Measurements from ENCODE around the gene SHANK1. TPM values are rescaled to one million over a fixed set of nuclear protein-coding genes. Genes with fewer than 3 reads are reported as not detected.

SHANK1 gene
- total RNA-seq, 2 experiments from 2014 or later: 0.04 to 0.12 TPM

DNA sequence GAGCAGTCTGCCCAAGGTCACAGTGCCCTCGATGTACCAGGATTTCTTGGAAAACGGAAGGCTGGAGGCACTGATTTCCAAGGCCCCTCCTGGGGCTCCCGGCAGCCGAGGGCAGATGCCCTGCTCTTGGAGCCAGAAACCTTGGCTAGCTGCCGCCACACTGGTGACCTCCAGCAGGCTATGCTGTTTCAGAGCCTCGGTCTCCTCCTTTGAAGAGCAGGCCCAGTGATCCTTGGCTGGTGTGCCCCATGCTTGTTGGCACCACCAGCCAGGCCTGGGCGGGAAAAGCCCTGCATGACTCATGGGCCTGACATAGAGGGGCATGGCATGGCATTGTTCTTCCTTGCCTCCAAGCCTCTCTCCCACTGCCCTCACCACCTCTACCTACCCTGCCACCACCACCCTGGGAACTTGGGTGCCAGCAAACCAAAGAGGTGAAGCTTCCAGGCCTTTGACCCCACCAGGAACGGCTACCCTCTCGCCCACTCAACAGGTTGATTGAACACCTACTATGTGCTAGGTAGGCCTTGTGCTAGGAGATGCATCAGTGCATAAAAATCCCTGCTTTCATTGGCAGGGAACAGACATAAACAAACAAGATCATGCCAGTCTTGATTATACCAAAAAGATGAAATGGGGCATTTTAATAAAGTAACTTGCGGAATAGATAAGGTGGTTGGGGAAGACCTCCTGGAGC, 2.0 kb upstream of the SHANK1 start:
- H3K27ac Mint-ChIP-seq: no peak overlapping the region
- H3K36me3 Mint-ChIP-seq: peaks cover 6% of the 10 kb centered on the region
- no peak for DNase-seq
- peaks cover 25% of the 10 kb centered on the region for H3K4me1 Mint-ChIP-seq
- H3K27me3 Mint-ChIP-seq: peaks cover 40% of the 10 kb centered on the region
- H3K9me3 Mint-ChIP-seq: no peaks in the 10 kb centered on the region
- no peak overlapping the region for H3K4me3 Mint-ChIP-seq

DNA sequence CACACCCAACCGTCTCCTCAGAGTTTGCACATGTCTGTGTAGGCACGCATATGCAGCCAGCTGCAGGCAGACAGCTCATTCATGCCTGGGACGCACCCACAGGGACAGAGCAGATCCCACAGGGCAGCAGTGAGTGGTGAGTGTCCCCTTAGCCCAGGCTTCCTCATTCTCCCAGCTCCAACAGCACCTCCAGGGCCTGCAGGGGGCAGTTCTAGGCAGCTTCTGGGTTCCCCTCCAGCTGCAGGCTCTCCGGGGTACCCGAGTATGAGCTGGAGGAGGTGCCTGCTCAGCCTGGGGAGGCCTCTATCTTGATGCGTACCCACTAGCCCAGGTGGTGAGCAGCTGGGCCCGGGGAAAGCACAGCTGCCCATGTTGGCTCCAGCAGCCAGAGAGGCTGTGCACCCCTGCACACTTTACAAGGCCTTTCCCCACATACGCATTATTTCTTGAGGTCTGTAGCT, 1.3 kb upstream of the SHANK1 start:
- Mint-ChIP-seq H3K4me1 (peaks cover 20% of the 10 kb centered on the region), H3K27me3 (peaks cover 40% of the 10 kb centered on the region), H3K9me3 (no peaks in the 10 kb centered on the region), H3K4me3 (no peak overlapping the region), H3K27ac (no peak overlapping the region), H3K36me3 (no peaks in the 10 kb centered on the region)
- DNase-seq: no peak

DNA sequence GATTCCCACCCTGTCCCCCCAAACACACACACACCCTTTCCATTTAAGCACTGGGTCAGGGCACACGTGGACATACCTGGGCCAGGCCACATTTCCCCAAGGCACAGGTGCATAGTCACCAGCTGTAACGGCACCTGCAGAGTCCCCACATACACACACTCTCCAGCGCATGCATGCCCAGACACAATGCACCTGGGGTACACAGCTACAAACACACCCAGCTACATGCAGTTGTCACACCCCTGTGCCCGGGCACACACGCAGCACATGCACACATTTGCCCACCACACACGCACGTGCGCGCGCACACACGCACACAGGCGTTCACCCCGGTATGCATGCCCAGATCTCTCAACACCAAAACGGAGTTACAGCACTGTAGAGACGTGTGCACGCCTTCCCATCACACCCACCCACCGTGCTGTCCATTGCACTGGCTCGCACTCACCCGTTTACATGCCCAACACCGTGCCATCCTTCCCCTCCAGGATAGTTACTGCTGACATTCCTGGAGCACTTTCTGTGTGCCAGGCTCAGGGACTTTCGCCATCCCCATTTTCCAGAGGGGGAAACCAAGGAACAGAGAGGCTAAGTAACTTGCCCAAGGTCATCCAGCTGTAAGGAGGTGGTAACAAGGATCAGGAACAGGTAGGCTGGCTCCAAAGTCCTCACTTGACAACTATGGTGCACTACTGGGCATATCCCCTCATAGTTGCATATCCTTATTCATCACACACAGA, 749 bp upstream of the SHANK1 start:
- H3K4me3 Mint-ChIP-seq: peak overlapping the region; percentile 38
- H3K27me3 Mint-ChIP-seq: peaks cover 40% of the 10 kb centered on the region
- no peaks in the 10 kb centered on the region for H3K9me3 Mint-ChIP-seq
- no peaks in the 10 kb centered on the region for H3K36me3 Mint-ChIP-seq
- no peak overlapping the region for H3K27ac Mint-ChIP-seq
- H3K4me1 Mint-ChIP-seq: peaks cover 20% of the 10 kb centered on the region
- DNase-seq: no peak

DNA sequence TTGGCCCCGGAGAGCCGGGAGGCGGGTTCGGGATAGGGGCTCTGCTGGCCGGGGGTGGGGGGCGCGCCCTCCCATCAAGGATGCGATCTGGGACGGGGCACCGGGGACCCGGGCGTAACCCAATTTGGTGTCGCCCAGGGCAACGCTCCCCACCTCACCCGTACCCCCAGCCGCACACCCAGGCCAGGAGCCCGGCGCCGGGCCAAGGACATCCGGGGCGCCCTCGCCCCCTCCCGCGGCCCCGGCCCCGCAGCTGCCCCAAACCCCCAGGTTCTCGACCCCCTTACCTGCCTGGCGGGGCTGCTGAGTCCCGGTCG, 525 bp downstream of the SHANK1 start:
- Mint-ChIP-seq H3K27me3 (peaks cover 40% of the 10 kb centered on the region), H3K4me3 (no peak overlapping the region), H3K9me3 (no peaks in the 10 kb centered on the region), H3K27ac (no peak overlapping the region), H3K4me1 (peaks cover 19% of the 10 kb centered on the region), H3K36me3 (no peaks in the 10 kb centered on the region)
- DNase-seq: no peak

DNA sequence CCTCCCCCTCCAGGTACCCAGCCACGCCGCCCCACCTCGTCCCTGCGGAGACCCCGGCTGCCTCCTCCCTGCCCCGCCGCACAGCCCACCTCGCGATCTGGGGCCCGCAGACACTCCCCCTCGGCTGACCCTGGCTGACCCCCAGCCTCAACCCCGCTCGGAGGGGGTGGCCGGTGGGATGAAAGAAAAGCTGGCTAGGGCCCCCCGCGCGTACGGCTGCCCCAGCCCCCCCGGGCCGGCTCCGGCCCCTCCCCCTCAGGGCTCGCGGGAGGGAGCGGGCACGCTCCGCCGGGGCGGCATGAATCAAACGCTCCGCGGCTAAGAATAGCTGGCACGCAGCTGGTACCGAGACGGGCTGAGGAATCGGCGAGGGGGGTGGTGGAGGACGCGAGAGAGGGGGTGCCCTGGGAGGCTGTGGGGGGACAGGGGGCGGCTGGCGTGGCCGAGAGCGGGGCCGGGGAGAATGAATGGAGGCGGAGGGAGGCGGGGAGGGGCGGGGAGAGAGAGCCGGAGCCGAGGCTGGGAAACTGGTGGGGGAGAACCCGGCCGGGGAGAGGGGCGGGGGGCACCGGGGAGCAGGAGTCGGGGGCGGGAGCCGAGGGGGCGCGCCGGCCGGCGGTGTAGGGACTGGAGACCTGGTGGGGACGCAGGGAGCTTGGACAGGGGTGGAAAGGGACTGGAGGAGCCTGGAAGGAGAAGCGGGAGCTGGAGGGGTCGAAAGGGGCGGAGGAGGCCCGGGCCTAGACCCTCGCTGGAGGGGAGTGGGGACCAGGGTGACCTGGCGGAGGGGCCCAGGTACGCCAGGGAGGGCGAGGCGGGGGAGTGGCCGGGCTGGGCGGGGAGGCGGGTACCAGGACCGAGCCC, 1.1 kb downstream of the SHANK1 start:
- H3K4me3 Mint-ChIP-seq: peak overlapping the region; percentile 65
- no peak overlapping the region for H3K27ac Mint-ChIP-seq
- DNase-seq: no peak
- peaks cover 36% of the 10 kb centered on the region for H3K27me3 Mint-ChIP-seq
- H3K9me3 Mint-ChIP-seq: no peaks in the 10 kb centered on the region
- H3K36me3 Mint-ChIP-seq: no peaks in the 10 kb centered on the region
- peaks cover 20% of the 10 kb centered on the region for H3K4me1 Mint-ChIP-seq

DNA sequence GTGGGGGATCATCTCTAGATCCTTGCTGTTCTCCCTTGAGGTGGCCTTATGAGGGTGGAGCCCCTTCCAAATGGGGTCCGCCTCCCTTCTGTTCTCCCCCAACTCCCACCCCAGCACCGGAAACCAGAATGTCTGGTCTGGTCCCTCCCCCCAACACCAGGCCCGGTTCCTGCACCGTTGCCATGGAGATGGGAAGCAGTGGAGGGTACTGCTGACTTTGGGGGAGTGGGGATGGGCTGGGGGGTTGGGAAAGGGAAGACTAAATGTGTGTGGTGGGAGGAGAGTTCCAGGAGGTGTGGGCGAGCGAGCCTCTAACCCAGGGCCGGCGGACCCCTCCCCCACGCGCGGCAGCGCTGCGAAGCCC, 1.7 kb downstream of the SHANK1 start:
- peaks cover 26% of the 10 kb centered on the region for H3K4me1 Mint-ChIP-seq
- H3K4me3 Mint-ChIP-seq: no peak overlapping the region
- no peaks in the 10 kb centered on the region for H3K9me3 Mint-ChIP-seq
- no peak for DNase-seq
- H3K27ac Mint-ChIP-seq: no peak overlapping the region
- peaks cover 30% of the 10 kb centered on the region for H3K27me3 Mint-ChIP-seq
- no peaks in the 10 kb centered on the region for H3K36me3 Mint-ChIP-seq

DNA sequence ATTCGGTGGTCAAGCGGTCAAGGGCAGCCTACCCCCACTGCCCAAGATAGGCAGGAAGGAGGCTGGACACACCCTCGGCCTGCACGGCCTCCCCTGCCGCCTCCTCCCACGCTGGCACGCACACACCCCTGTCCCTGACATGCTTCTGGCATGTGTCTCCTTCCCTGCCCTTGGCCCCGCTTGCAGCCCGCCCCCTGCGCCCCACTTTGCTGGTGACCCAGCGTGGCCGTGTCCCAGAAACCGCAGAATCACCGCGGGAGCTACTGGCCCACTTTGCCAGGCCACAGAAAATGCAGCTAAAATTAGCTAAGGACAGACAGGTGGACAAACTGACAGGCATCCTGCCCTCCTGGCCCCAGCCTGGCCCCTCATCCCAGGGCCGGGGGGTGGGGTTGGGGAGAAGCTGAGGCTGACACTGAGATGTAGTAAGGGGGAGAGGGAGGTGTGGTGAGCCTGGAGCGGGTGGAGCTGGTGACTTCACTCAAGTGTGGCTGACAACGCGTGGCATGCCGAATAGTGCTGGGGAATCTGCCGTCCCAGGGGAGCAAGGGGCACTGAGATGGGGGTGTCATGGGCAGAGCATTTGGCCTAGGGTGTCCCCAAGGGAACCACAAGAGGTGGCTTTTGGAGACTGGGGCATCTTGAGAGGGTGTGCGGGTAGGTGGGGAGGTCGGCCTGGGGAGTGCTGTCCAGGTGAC, 2.4 kb downstream of the SHANK1 start:
- Mint-ChIP-seq H3K4me3 (peak overlapping the region; percentile 6), H3K36me3 (no peaks in the 10 kb centered on the region), H3K27ac (no peak overlapping the region), H3K4me1 (peaks cover 33% of the 10 kb centered on the region), H3K27me3 (peaks cover 28% of the 10 kb centered on the region), H3K9me3 (no peaks in the 10 kb centered on the region)
- no peak for DNase-seq

DNA sequence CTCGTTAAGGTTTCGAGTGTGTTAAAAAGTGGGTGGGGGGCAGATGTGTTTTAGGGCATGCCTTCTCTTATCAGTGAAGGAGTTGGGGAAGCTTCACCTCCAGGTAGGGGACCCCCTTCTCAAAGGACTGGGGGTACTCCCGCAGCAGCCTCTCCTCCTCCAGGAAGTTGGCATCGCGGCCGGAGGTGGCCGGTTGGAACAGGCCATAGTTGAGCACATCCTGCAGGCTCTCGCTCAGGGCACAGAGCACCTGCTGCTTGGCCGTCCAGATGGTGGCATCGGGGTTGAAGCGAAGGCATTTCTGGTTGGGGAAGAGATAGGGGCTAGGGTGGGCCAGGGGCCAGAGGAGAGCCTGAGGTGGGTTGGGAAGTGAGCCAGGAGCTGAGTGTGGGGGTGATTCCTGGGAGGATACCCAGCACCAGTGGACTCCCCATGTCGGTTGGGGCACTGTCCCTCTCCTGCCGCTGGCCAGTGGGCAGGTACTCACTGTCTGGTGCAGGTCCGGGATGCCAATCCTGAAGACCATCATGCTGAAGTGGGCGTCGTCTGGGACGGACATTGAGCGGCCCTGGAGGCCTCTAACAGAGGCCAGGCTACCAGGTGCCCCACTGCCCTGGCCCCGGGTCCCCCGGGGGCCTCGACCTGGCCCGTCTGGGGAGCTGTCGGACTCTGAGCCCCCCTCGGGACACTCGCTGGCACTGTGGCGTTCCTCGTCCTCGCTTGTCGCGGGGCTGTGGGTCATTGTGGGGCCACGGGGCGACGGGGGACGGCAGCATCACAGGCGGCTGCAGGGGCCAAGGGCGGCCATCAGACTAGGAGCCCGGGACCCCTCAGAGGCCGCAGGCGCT, 3.2 kb downstream of the SHANK1 start:
- Mint-ChIP-seq H3K4me3 (no peak overlapping the region), H3K4me1 (peaks cover 33% of the 10 kb centered on the region), H3K27me3 (peaks cover 22% of the 10 kb centered on the region), H3K9me3 (no peaks in the 10 kb centered on the region), H3K36me3 (no peaks in the 10 kb centered on the region), H3K27ac (no peak overlapping the region)
- DNase-seq: no peak

DNA sequence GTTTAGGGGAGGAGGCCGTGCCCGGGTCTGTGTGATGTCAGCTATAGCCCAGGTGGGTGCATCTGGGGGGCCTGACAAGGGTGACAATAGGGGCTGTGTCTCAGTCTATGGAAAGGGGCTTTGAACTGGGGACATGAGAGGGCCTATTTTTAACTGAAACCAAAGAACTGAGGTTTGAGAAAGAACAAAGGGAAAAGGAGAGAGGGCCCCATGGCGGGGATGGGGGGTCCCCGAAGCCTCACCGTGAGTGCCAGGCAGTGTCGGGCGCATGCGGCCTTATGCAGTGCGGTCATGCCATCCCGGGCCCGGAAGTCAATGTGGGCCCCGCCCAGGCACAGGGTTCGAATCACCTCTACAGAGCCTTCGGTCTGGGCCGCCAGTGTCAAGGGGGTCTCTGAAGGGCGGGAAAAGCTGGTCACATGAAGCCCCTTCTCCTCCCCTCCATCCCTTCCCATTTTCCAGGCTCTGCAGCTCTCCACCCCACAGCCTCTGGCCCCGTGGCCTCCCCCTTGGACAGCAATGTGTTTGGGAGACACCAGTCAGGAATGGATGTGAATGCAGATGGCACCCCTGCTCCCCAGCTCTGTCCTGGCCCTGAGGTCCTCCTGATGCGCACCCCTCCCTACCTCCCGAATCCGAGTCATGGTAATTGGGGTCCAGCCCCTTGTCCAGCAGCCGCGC, 5.9 kb downstream of the SHANK1 start:
- peaks cover 13% of the 10 kb centered on the region for H3K27me3 Mint-ChIP-seq
- no peaks in the 10 kb centered on the region for H3K9me3 Mint-ChIP-seq
- H3K36me3 Mint-ChIP-seq: no peaks in the 10 kb centered on the region
- peak overlapping the region; percentile 40 for H3K27ac Mint-ChIP-seq
- H3K4me3 Mint-ChIP-seq: no peak overlapping the region
- peaks cover 25% of the 10 kb centered on the region for H3K4me1 Mint-ChIP-seq
- DNase-seq: no peak

DNA sequence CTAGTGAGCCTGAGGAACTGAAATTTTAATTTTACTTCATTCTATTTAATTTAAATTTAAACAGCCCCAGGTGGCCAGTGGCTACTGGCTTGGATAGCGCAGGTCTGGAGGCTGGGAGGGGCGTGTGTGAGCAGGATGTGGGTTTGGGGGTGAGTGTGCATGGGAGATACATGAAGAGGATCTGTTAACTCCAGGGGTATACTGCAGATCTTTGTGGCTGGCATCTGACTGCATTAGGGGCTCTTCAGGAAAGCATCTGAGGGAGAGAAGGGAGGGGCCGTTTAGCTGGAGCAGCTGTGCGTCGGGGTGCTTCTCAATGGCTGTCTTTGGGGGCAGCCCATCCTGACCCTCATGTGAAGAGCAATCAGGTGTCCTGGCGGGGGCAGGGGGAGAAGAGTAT, 6.8 kb downstream of the SHANK1 start:
- no peaks in the 10 kb centered on the region for H3K36me3 Mint-ChIP-seq
- no peaks in the 10 kb centered on the region for H3K9me3 Mint-ChIP-seq
- peaks cover 11% of the 10 kb centered on the region for H3K27me3 Mint-ChIP-seq
- no peak overlapping the region for H3K4me3 Mint-ChIP-seq
- H3K27ac Mint-ChIP-seq: peak overlapping the region; percentile 7
- DNase-seq: no peak
- peaks cover 25% of the 10 kb centered on the region for H3K4me1 Mint-ChIP-seq

DNA sequence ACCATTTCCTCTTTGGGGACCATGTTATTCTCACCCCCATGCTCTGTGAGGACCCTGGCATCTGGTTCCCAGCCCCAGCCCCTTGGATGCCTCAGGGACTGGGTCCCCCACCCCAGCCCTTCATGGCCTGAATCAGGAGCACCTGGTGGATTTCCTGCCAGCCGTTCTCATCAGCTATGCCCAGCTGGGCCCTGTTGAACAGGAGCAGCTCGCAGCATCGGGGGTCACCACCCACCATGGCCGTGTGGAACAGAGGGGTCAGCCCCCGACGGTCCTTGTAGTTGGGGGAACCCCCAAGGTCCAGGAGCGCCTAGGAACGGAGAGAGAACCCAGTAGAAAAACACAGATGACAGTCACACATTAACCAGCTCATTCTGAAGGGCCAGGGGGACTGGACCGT, 7.8 kb downstream of the SHANK1 start:
- no peak overlapping the region for H3K4me3 Mint-ChIP-seq
- H3K36me3 Mint-ChIP-seq: no peaks in the 10 kb centered on the region

DNA sequence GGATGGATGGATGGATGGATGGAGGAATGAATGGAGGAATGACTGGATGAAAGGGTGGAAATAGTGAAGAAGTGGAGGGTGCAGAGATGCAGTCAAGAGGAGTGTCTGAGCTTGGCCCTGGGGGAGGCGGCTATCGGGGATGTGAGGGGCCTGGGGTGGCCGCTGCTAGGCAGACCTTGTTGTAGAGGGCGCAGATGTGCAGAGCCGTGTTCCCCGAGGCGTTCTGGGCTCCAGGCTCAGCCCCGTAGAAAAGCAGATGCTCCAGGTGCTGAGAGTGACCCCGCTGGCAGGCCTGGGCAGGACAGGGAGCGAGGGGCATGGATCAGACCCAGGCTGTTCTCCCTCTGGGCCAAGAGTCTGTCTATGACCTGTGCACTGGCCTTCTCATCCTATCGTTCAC, 8.4 kb downstream of the SHANK1 start:
- Mint-ChIP-seq H3K27me3 (peaks cover 3% of the 10 kb centered on the region), H3K4me3 (no peak overlapping the region), H3K9me3 (no peaks in the 10 kb centered on the region), H3K36me3 (no peaks in the 10 kb centered on the region), H3K27ac (no peak overlapping the region), H3K4me1 (peaks cover 22% of the 10 kb centered on the region)
- DNase-seq: no peak

More for the DNA sequence above, 7.8 kb downstream of the SHANK1 start:
- Mint-ChIP-seq H3K9me3 (no peaks in the 10 kb centered on the region), H3K27me3 (peaks cover 3% of the 10 kb centered on the region), H3K27ac (no peak overlapping the region), H3K4me1 (peaks cover 22% of the 10 kb centered on the region)
- DNase-seq: no peak

DNA sequence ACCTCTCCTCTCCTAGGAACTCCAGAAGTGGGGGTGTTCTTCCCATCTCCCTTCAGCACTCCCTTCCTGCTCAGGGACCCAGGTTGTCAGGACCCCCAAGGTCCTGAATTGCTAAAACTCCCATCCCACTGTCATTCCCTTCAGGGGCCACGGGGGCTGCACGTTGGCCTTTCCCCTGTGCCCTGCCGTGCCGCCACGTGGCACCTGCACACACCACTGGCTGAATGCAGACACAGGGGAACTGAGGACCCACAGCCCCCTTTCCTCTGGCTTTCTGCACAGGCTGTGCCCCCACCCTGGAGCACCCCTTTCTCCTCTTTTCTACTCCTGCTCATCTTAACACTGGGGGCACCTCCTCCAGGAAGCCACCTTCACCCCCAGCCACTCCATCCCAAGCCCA, 9.0 kb downstream of the SHANK1 start:
- H3K36me3 Mint-ChIP-seq: no peaks in the 10 kb centered on the region
- no peak for DNase-seq
- H3K27me3 Mint-ChIP-seq: peaks cover 3% of the 10 kb centered on the region
- H3K9me3 Mint-ChIP-seq: no peaks in the 10 kb centered on the region
- H3K27ac Mint-ChIP-seq: peak overlapping the region; percentile 72
- H3K4me3 Mint-ChIP-seq: no peak overlapping the region
- H3K4me1 Mint-ChIP-seq: peaks cover 23% of the 10 kb centered on the region

DNA sequence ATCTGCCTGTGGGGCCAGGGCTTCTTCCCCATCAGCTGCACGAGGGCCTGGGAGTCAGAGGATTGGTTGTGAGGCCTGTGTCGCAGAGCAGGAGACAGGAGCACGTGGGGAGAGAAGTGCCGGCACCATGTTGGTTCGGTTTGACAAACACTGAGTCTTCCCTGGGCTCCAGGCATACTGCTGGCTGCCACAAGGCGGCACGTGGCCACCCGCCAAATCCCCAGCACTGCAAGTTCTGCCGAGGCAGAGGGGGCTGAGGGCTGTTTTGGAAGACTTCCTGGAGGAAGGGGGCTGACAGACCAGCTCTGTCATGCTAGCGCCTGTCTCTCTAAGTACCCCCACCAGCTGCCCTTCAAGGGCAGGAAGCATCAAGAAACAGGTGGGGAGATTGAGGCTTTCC, 9.5 kb downstream of the SHANK1 start:
- Mint-ChIP-seq H3K27me3 (peaks cover 3% of the 10 kb centered on the region), H3K4me1 (peaks cover 26% of the 10 kb centered on the region), H3K4me3 (no peak overlapping the region), H3K36me3 (no peaks in the 10 kb centered on the region), H3K27ac (no peak overlapping the region), H3K9me3 (no peaks in the 10 kb centered on the region)
- DNase-seq: no peak
